Measurements from ENCODE around the gene PDCL3. TPM values are rescaled to one million over a fixed set of nuclear protein-coding genes. Genes with fewer than 3 reads are reported as not detected.

The PDCL3 gene
- polyA plus RNA-seq, 1 donor from 2014 or later, result 18.5 TPM

GRCh38 chr2:100548771-100549170, 14.0 kb upstream of the PDCL3 start:
- Histone ChIP-seq H4K20me1 (ENCODE audit: insufficient read depth) (no peaks in the 10 kb centered on the region), H3K36me3 (ENCODE audit: insufficient read depth, low read length) (no peaks in the 10 kb centered on the region), H3K9ac (ENCODE audit: low read length) (no peak overlapping the region), H3K27ac (ENCODE audit: low read length) (no peak overlapping the region), H3K9me3 (ENCODE audit: low read length) (peaks cover 3% of the 10 kb centered on the region), H3K27me3 (ENCODE audit: insufficient read depth, low read depth, low read length) (no peaks in the 10 kb centered on the region), H3K4me3 (ENCODE audit: low read length) (no peak overlapping the region), H3K4me2 (ENCODE audit: low read length) (no peak overlapping the region), H3K9me2 (ENCODE audit: insufficient read depth, low read length) (no peaks in the 10 kb centered on the region), H2AFZ (ENCODE audit: low read depth, low read length) (no peak overlapping the region), H3K79me2 (replicated peaks; ENCODE audit: insufficient read depth, low read length) (no peaks in the 10 kb centered on the region), H3F3A (ENCODE audit: insufficient read depth, low read length, poor library complexity, severe bottlenecking) (no peaks in the 10 kb centered on the region)
- TF ChIP-seq TAF1 (IDR thresholded peaks at IDR 0.05; ENCODE audit: low read depth) (no peak), MXI1 (conservative IDR thresholded peaks at IDR 0.05; ENCODE audit: poor library complexity, severe bottlenecking) (no peak), CTCF (IDR thresholded peaks at IDR 0.05; ENCODE audit: poor library complexity, severe bottlenecking) (no peak), EZH2 (IDR thresholded peaks at IDR 0.05; ENCODE audit: borderline replicate concordance, insufficient read depth, low read length, poor library complexity, severe bottlenecking) (no peak), POLR2AphosphoS5 (IDR thresholded peaks at IDR 0.05) (no peak), SMC3 (conservative IDR thresholded peaks at IDR 0.05; ENCODE audit: poor library complexity) (no peak), EP300 (conservative IDR thresholded peaks at IDR 0.05; ENCODE audit: poor library complexity, severe bottlenecking) (no peak)

GRCh38 chr2:100551303-100551702, 11.5 kb upstream of the PDCL3 start:
- Histone ChIP-seq H3K4me2 (ENCODE audit: low read length) (no peak overlapping the region), H3K79me2 (replicated peaks; ENCODE audit: insufficient read depth, low read length) (no peaks in the 10 kb centered on the region), H3K9me2 (ENCODE audit: insufficient read depth, low read length) (no peaks in the 10 kb centered on the region), H3K27ac (ENCODE audit: low read length) (no peak overlapping the region), H3K4me3 (ENCODE audit: low read length) (no peak overlapping the region), H3K9me3 (ENCODE audit: low read length) (no peaks in the 10 kb centered on the region), H4K20me1 (ENCODE audit: insufficient read depth) (no peaks in the 10 kb centered on the region), H2AFZ (ENCODE audit: low read depth, low read length) (no peak overlapping the region), H3K27me3 (ENCODE audit: insufficient read depth, low read depth, low read length) (no peaks in the 10 kb centered on the region), H3K36me3 (ENCODE audit: insufficient read depth, low read length) (no peaks in the 10 kb centered on the region), H3F3A (ENCODE audit: insufficient read depth, low read length, poor library complexity, severe bottlenecking) (no peaks in the 10 kb centered on the region), H3K9ac (ENCODE audit: low read length) (no peak overlapping the region)
- TF ChIP-seq TAF1 (IDR thresholded peaks at IDR 0.05; ENCODE audit: low read depth) (no peak), SMC3 (conservative IDR thresholded peaks at IDR 0.05; ENCODE audit: poor library complexity) (no peak), RAD21 (conservative IDR thresholded peaks at IDR 0.05) (no peak), EP300 (conservative IDR thresholded peaks at IDR 0.05; ENCODE audit: poor library complexity, severe bottlenecking) (no peak), REST (IDR thresholded peaks at IDR 0.05; ENCODE audit: borderline replicate concordance) (no peak), POLR2AphosphoS5 (IDR thresholded peaks at IDR 0.05) (no peak), MXI1 (conservative IDR thresholded peaks at IDR 0.05; ENCODE audit: poor library complexity, severe bottlenecking) (no peak), EZH2 (IDR thresholded peaks at IDR 0.05; ENCODE audit: borderline replicate concordance, insufficient read depth, low read length, poor library complexity, severe bottlenecking) (no peak), CTCF (IDR thresholded peaks at IDR 0.05; ENCODE audit: poor library complexity, severe bottlenecking) (no peak)
